OCI-LY1 (cell line): ENCODE measurements around the gene RBP5.

Experiments used
- EZH2 ChIP-seq: fragments of 200-600 bp; sonication (generic), shearing (Covaris generic); IDR thresholded peaks from 2 replicates; pipeline ENCODE4 v1.8.0; 2017; ENCODE audit warnings: borderline replicate concordance, mixed run types, mild to moderate bottlenecking, antibody characterized with exemption, low read length, moderate library complexity, mixed read lengths
- TF ChIP-seq, protein P1 (sequence below): fragments of 200-600 bp; sonication (generic), shearing (Covaris generic); IDR thresholded peaks from 2 replicates; pipeline ENCODE4 v1.5.1; 2017; ENCODE audit warnings: mild to moderate bottlenecking, antibody characterized with exemption, low read length, moderate library complexity, mixed read lengths

DNA sequence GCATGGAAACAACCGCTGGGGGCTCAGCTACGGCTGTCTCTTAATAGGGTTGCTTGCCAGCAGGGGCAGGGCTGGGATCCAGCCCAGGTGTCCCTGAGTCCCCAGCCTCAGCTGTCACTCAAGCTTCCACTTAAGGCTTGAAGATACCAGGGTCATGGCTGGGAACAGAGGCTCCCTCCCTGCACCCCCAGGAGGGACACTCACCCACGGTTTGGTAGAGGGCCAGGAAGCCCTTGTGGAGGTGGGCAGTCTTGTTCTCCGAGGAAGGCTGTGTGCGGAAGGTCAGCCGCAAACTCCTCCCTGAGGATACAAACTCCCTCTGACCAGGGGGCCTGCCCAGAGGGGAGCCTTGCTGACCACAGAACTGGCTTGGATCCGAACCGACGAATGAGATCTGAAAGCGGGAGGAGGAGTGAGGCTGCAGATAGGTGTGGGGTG is 27.0 kb downstream of the RBP5 start:
- TF ChIP-seq, protein P1, sequence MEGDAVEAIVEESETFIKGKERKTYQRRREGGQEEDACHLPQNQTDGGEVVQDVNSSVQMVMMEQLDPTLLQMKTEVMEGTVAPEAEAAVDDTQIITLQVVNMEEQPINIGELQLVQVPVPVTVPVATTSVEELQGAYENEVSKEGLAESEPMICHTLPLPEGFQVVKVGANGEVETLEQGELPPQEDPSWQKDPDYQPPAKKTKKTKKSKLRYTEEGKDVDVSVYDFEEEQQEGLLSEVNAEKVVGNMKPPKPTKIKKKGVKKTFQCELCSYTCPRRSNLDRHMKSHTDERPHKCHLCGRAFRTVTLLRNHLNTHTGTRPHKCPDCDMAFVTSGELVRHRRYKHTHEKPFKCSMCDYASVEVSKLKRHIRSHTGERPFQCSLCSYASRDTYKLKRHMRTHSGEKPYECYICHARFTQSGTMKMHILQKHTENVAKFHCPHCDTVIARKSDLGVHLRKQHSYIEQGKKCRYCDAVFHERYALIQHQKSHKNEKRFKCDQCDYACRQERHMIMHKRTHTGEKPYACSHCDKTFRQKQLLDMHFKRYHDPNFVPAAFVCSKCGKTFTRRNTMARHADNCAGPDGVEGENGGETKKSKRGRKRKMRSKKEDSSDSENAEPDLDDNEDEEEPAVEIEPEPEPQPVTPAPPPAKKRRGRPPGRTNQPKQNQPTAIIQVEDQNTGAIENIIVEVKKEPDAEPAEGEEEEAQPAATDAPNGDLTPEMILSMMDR: no peak
- TF ChIP-seq EZH2: no peak
